Brain microvascular endothelial cell (primary cell): Measurements from ENCODE around the gene GSN.

Experiments
- DNase-seq: peaks from one replicate; pipeline ENCODE4 v3.0.0-alpha.2; 2020
- H3K27ac ChIP-seq: fragments of 250-450 bp; sonication (Bioruptor Pico); 2 replicates; pipeline ENCODE4 v1.5.1; 2020; ENCODE audit warnings: mild to moderate bottlenecking, moderate library complexity
- H3K27me3 ChIP-seq: fragments of 250-450 bp; sonication (Bioruptor Pico); replicated peaks from 2 replicates; pipeline ENCODE4 v1.5.1; 2020; ENCODE audit warnings: mild to moderate bottlenecking
- H3K36me3 ChIP-seq: fragments of 250-450 bp; sonication (Bioruptor Pico); replicated peaks from 2 replicates; pipeline ENCODE4 v1.5.1; 2020; ENCODE audit warnings: mild to moderate bottlenecking
- H3K4me3 ChIP-seq: 2 replicates; pipeline ENCODE4 v1.5.1; 2011; ENCODE audit warnings: low read depth, mild to moderate bottlenecking, control low read depth, low read length, moderate library complexity
- CTCF ChIP-seq: IDR thresholded peaks from 2 replicates; pipeline ENCODE4 v1.5.1; 2011; ENCODE audit warnings: low read depth, mild to moderate bottlenecking, moderate library complexity, low read length, control low read depth, inconsistent platforms; ENCODE audit errors: missing control alignments
- in situ Hi-C: cut with HindIII; loops from 2 replicates; pipeline ENCODE4 v1.10.0; 2017; ENCODE audit warnings: low sequenced_read_pairs, low pct_ligation_motif_present

GSN gene

GRCh38 chr9:121222524-121223171 is 45.3 kb upstream of the GSN start:
- H3K27ac ChIP-seq: no peak overlapping the region
- H3K27me3 ChIP-seq: no peaks in the 10 kb centered on the region
- TF ChIP-seq CTCF: peak; percentile 75
- peak; percentile 48 for DNase-seq
- H3K36me3 ChIP-seq: no peaks in the 10 kb centered on the region
- H3K4me3 ChIP-seq: no peak overlapping the region
- in situ Hi-C loops: no loop called here

- Histone ChIP-seq H3K36me3 (no peaks in the 10 kb centered on the region), H3K27ac (no peak overlapping the region), H3K4me3 (no peak overlapping the region), H3K27me3 (no peaks in the 10 kb centered on the region)
- no peak for TF ChIP-seq CTCF
- in situ Hi-C loops: no loop called here
- no peak for DNase-seq
Measured at GRCh38 chr9:121225240-121225639, 42.7 kb upstream of the GSN start.

GRCh38 chr9:121226175-121226574 is 41.8 kb upstream of the GSN start:
- Histone ChIP-seq H3K27me3 (no peaks in the 10 kb centered on the region), H3K36me3 (no peaks in the 10 kb centered on the region), H3K4me3 (no peak overlapping the region), H3K27ac (no peak overlapping the region)
- peak; percentile 11 for DNase-seq
- in situ Hi-C loops: no loop called here
- no peak for TF ChIP-seq CTCF

- Histone ChIP-seq H3K4me3 (no peak overlapping the region), H3K27ac (no peak overlapping the region), H3K27me3 (no peaks in the 10 kb centered on the region), H3K36me3 (no peaks in the 10 kb centered on the region)
- DNase-seq: no peak
- in situ Hi-C loops: no loop called here
- no peak for TF ChIP-seq CTCF
Measured at GRCh38 chr9:121227862-121228261, 40.1 kb upstream of the GSN start.

GRCh38 chr9:121230256-121230655 is 37.7 kb upstream of the GSN start:
- TF ChIP-seq CTCF: no peak
- in situ Hi-C loops: no loop called here
- Histone ChIP-seq H3K4me3 (no peak overlapping the region), H3K36me3 (no peaks in the 10 kb centered on the region), H3K27ac (no peak overlapping the region), H3K27me3 (no peaks in the 10 kb centered on the region)
- no peak for DNase-seq

- DNase-seq: no peak
- Histone ChIP-seq H3K27ac (no peak overlapping the region), H3K27me3 (no peaks in the 10 kb centered on the region), H3K36me3 (no peaks in the 10 kb centered on the region), H3K4me3 (no peak overlapping the region)
- in situ Hi-C loops: no loop called here
- no peak for TF ChIP-seq CTCF
Measured at GRCh38 chr9:121232251-121232650, 35.7 kb upstream of the GSN start.
